H4 (cell line): ENCODE results near the gene HOXD4. TPM values are rescaled to one million over a fixed set of nuclear protein-coding genes. Genes with fewer than 3 reads are reported as not detected.

Experiments
- DNase-seq: peaks from one replicate; pipeline ENCODE4 v3.0.0-alpha.2; 2015; ENCODE audit warnings: low spot score
- total RNA-seq: library from RNA; depleted of rRNA; stranded (reverse); fragments of >200 nt; shearing (Covaris generic); gene quantifications from 2 replicates; pipeline ENCODE4 v1.2.3, GENCODE V29; 2014

Gene HOXD4
- total RNA-seq, 1 experiment from 2014 or later: not detected

- no peak for DNase-seq
Observed at GRCh38 chr2:176126929-176127773, 24.2 kb upstream of the HOXD4 start.

DNA sequence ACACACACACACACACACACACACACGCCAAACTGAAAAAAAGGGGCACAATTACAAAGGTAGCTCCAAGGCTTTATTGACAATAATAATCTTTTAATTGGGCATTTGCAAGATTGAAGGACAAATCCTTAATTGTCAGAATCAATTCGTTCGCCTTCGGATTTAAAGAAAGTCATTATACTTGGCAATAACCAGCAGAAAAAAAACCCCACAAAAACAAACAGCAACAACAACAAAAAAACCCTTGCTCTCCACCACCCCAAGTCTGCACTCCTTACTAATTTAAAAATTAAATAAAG lies 23.6 kb upstream of the HOXD4 start:
- no peak for DNase-seq

DNA sequence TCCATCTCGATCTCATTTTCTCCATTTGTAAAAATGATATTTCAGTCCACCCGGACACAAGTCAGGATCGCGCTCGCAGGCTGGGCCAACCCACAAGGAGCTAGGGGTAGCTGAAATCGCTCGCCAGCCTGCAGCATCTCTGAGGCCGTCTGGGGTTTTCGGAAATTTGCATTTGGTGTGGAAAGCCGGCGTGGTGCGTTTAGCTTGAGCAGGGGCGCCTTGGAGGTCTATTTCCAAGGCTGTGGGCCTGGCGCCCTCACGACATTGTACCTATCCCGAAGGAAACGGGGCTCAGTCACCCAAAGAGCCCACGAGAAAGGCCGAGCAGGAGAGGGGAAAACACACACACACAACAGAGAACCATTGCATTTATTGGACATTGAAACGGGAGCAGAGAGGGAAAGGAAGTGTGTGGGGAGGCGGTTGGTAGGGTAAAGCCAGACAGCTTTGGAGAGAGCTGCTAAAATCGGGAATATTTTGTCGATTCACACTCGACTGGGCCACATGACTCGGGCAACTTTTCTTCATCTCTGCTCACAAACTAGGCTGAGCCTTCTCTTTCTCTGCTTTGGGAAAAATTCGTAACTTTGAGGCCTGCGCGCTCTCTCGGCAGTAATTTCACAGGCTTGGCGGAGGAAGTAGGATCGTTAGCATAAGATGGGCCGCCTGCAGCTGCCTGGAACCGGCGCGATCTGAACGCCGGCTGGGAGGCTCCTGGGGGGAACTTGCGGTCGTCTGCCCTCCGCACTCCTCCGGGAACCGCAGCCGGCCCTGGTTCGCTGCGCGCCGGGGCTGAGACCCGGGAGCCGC lies 23.0 kb upstream of the HOXD4 start:
- no peak for DNase-seq

DNA sequence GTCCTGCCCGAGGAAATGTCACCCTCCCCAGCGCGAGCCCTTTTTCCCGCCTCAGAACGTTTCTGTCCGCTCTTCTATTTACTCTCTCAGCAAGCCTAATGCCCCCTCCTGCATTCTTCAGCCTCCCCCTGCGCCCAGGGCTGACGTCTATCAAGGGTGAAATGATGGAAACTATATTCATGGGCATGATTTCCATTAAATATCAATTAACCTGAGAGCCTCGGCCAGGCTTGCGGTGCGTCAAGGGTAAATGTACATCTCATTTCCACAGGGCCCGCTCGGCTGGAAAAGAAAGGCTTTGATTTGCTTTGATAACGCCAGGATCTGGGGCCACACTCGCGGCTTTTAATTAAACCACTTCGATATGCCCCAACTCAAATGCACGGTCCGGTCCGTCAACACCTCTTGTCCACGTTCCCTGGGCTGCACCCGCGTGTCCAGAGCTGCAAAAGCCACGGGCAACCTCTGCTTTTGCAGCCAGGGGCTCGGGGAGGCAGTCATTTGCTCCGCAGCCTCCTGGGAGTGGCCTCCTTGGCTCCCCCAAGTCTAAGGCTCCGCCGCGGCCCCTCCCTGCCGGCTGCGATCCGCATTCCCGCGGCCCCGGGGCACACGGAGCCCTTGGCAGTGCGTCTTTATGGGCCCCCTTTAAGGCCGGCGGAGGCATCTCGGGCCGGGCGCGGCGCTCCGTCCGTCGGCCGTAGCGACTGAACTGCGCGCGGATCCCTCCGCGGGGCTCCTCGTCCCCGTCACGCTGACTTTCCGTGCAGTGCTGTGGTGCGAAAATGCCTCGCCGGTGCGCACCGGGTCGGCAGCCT lies 22.2 kb upstream of the HOXD4 start, which contains the start of gene HOXD8:
TSS of gene HOXD8 (plus strand) at position 724 of the 815 bp plus-strand sequence. CDS start 662 bp downstream, outside the sequence.
- no peak for DNase-seq

GRCh38 chr2:176129813-176130146 lies 21.6 kb upstream of the HOXD4 start:
- no peak for DNase-seq

GRCh38 chr2:176130147-176130956 lies 21.0 kb upstream of the HOXD4 start:
- DNase-seq: no peak

GRCh38 chr2:176130957-176131847 lies 20.1 kb upstream of the HOXD4 start:
- DNase-seq: no peak

DNA sequence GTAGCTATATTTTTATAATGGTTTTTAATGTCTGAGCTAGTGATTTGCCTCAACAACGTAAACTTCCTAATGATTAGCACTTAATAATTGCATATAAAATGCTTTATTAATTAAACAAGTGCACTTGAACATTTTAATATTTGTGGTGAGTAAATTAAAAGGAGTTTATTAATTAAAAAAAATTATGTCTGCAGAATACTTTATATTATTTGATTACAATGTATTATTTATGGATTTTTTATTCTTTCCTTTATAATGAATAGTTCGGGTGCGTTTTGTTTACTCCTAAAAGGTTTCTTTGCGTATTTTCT lies 19.5 kb upstream of the HOXD4 start:
- no peak for DNase-seq

DNA sequence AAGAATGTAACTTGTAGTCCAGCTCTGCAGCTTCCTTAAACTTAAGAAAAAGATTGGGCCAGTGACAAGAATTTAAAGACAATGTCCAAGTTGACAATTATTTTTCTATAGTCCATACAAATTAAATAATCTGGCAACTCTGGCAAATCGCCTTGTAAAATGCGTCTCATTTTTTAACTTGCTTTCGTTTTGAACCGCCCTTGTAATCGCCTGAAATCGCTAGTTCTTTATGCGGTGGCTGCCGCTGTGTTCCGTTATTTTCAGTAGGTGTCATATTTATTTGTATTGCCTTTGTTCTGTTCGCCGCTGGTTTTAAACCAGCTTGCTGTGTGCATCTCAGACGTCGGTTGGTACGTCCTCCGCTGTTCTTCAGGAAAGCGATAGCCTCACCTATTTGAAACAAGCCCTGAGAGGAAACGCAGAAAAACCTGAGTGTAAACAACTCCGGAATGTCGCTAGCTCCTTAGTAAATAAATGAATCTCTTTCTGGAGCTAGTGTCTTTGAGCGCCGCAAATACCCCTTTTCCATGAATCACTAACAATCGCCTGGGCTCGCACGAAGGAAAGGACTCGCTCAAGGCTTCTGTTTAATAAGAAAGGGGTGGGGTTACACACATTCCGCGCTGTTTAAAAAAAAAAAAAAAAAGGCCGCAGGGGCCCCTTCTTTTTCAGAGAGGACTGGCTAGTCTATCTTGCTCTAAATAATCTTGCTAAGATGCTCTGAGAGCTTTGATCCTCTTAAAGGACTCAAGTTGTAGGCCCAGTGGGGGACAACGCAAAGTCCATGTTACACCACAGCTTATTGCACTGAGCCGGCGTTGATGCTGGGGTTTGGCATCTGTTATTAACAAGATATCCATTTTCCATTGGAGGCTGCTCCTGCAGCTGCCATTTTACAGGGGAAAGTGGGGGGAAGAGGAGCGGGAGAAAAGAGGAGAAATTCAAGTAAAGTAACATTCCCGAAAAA lies 18.9 kb upstream of the HOXD4 start:
- no peak for DNase-seq

GRCh38 chr2:176133389-176133788 lies 18.0 kb upstream of the HOXD4 start:
- no peak for DNase-seq

GRCh38 chr2:176134035-176134434 lies 17.3 kb upstream of the HOXD4 start:
- DNase-seq: no peak

DNA sequence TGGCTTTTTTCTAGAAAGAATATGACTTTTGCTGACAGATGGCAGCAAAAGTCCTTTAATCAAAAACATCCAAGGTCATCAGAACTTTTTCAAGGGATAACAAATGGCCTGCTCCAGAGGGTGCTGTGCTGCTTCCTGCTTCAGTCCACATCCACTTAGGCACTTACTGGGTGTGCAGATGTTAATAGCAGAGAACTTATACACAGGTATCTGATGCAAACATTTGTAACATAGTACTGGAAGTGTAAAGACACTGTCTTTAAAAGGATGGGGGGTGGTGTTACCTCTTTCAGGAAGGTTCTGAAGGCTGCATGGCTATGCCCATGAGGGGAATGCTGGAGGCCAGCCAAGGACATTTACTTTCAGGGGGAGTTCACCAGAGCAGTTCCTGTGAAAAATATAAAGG lies 16.3 kb upstream of the HOXD4 start:
- DNase-seq: peak; percentile 39

DNA sequence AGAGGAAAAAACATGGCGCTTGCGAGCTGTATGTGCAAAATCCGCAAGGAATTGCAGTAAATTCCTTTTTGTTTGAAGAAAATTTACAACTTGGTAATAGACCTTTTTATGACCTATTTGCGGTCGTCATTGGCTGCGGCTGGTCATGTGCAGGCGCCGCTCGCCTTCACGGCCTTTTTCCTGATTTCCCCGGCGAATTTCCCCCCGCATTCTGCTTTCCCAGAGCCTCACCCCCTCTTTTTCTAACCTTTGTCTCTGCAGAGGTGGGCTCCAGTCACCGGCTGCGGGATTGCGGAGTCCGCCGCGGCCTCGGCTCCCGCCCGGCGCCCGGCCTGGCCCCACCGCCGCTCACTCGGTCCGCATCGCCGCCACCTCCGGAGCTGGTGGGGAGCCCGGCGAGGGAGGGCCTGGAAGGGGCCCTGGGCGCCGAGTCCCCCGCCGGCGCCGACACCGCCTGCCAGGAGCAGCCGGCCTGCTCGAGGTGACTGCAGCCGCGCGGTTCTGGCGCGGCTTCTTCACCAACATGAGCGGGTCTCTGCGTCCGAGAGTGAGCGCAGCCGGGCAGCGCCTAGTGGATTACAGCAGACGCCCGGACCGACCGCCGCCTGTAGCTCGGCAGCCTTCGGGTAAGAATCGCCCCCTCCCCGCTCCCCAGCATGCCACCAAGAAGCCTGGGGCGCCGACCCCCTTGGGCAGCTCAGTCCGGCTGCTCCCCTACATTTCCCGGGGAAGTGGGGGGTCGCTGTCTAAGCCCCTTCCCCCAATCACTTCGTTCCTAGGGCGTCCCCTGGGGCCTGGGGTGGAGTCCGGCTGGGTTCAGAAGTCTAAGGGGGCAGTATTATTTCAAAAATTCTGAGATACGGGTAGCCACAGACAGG lies 14.7 kb upstream of the HOXD4 start:
- peak; percentile 26 for DNase-seq

GRCh38 chr2:176137252-176137580 lies 14.1 kb upstream of the HOXD4 start:
- DNase-seq: no peak

GRCh38 chr2:176137906-176138305 lies 13.4 kb upstream of the HOXD4 start:
- DNase-seq: no peak

DNA sequence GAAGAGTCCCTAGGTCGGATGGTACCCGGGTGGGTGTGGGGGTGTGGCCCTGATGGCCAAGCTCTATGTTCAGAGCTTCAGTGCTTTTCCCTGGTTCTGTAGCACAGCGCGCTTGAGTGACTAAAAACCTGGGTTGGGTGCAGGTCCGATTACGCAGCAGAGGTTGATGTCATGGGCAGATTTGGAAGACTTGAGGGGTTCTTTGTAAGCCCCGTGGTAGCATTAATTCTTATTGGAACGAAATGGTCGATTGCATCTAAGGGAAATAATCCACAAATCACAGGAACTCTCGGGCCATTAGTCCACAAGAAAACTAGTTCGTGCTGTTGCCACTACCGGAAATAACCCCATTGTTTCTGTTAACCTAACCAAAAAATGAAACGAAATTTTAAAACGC lies 12.8 kb upstream of the HOXD4 start:
- no peak for DNase-seq

DNA sequence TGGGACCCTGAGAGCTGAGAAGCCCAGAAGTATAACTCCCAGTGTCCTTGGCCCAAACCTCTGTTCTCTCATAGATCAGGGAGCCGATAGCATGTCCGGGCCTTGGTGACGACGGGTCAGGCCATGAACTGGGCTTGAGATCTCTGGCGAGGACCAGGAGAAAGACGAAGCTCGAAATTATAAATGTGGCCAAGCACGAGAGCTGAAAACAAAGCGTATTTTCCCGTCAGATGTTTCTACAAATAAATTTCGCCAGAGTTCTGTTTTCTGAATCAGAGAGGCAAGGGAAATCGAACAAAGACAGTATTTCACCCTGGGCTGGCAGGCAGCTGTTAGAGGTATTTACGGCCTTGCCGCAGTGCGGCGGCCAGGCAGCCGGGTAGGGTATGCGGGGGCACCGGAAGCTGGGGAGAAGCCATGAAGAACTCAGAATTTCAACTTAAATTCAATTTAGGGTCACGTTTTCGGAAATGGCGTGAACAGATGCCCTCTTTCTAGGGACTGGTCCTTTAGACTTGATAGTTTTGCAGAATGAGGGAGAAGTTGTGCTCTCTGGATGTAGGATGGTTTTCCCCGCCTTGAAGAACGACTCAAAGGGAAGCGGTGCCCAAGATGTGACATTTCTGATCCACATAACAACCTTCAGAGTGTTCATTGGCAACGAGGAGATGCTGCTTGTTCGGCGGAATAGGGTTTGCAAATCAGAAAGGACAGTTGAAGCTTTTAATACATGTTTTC lies 12.3 kb upstream of the HOXD4 start:
- DNase-seq: no peak
